Measurements from ENCODE around the gene RNF157.

The RNF157 gene

GRCh38 chr17:76138896-76139752, 101.2 kb downstream of the RNF157 start:
- DNase-seq = no peak

GRCh38 chr17:76138234-76138895, 101.9 kb downstream of the RNF157 start:
- peak; percentile 63 for DNase-seq

GRCh38 chr17:76137351-76138233, 102.7 kb downstream of the RNF157 start:
- no peak for DNase-seq

DNA sequence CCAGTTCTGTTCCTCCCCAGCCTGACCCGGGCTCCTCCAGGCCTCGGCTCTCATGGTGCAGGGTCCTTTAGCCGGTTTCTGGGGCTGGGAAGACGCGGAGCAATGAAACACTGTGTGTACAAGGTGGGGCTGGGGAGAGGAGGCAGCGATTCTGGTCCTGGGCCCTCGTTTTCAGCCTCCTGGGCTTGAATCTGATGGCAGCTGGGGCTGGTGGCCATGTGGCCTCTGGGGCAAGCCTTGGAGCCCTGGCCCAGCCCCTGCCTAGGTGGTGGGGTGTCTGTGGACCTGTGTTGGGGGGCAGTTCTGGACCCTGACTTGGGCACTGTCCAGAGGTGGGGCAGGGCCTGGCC, 103.3 kb downstream of the RNF157 start:
- no peak for DNase-seq

DNA sequence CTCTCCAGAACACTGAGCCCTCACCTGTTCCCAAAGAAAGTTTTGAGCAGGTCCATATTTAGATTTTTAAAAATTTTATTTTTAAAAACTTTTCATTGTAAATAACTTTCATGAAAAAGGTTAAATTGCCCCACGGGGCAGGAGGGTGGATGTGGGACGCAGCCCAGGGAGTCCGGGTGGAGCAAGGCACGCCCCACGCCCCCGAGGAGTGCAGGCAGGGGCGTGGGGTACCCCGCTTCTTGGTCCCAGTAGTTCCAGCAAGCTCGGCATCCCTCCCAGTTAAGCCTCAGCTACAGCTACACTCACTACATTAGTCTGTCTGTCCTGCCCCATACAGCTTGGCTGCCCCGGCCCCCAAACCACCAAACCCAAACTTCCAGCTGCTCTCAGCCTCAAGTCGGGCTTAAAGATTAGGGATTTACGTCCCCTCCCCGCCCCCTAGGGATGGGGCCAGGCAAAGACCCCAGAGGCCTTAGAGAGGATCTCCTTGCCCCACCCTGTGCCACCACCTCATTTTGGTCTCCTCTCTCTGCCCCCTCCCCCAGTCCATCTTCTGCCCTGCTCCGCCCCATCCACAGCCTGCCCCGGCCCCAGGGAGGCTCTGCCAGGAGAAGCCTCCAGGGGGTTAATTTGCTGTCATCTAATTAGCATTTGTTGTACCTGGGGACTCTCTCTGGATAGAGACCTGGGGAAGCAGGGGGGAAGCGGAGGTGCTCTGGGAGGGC, 103.9 kb downstream of the RNF157 start:
- DNase-seq = no peak

DNA sequence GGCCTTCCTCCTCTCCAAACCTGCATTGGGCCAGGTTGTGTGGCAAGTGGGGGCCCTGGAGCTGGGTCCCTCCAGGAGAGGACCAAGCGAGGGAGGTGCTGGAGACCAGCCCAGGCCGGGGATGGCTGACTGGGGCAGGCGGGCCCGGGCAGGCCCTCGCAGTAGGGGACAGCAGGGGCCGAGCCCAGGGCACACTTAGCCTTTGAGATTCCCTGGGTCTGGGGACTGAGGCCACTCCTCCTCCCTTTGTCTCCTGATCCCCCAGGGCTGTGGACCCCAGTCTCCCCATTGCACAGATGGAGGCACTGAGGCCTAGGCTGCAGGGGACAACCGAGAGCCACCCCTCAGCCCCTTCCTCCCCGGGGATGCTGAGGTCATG, 104.5 kb downstream of the RNF157 start:
- DNase-seq = no peak

DNA sequence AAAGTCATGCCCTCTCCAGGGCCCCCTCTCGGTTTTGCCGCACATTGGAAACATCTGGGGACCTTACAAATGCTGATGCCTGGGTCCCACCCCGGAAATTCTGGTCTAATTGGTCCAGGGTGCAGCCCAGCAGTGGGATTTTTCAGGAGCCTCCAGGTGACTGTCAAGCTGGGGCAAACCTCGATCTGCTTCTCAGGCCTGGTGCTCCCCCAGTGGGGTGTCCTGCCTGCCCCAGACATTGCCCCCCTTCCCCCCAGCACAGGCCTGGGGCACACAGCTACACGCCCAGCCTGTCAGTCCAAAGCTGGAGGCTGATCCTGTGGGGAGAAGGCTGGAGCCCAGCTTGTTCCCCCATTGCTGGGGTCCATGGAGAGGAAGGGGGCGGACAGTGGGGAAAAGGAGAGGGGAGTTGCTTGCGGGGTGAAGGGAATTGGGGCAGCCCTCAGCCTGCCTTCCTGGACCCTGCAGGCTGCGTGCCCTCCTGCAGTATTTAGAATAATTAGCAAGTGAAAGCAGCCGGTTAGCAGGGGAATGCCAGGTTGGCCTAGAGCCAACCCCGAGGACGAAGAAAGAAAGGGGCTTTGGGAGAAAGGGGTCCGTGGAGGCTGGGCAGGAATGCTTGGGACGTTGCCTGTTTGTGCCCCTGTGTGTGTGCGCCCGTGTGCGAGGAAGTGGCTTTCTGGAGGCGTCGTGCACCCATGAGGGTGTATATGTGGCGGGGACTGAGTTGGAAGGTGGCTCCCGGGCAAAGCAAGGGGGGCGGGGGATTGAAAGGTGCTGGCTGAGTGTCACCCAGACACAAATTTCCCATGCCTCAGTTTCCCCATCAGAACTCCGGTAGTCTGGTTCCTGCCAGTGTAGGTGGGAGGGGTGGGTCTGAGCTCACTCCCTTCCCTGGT, 105.1 kb downstream of the RNF157 start:
- no peak for DNase-seq

- no peak for DNase-seq
Observed at GRCh38 chr17:76132574-76133338, 107.5 kb downstream of the RNF157 start.

- no peak for DNase-seq
Observed at GRCh38 chr17:76131692-76132573, 108.4 kb downstream of the RNF157 start.

DNA sequence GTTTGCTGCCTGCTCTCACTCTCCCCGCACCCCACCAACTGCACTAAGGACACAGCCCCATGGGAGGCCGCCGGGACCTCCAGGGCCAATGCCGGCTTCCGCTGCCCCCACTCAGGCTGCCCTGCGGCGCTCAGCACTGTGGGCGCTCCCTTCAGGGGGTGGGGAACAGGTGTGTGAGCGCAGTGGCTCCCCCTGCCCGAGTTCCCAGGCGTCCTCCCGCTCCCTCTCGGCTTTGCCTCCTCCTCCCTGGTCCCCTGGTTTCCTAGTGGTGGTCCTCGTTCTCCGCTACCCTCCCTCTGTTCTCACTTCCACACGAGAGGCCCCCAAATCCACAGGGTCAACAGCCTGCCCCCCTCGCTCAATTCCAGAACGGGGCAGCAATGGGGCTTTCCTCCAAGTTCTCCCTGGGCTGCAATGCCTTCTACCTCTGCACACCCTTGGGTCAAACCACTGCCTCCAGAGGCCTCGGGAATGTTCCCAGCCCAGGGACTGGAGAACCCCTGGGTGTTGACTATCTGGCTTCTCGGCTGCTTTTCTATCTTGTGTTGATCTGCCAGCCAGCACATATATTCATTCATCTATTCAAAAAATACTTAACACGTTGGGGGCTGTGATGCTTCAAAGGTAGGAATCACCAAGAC, 109.1 kb downstream of the RNF157 start:
- no peak for DNase-seq

- no peak for DNase-seq
Observed at GRCh38 chr17:76130473-76130872, 109.8 kb downstream of the RNF157 start.

DNA sequence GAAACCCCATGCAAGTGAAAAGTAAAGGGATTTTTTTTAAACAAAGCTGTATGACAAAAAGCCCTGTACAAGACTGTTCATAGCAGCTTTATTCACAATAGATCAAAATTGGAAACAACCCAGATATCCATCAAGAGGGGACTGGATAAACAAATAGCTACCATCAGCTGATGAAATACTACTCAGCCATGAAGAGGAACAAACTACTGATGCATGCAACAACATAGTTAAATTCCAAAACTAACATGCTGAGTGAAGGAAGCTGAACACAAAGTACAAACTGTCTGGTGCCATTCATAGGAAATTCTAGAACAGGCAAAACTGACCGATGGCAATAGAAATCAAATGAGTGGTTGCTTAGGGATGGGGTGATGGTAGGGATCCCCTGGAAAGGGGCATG, 114.4 kb downstream of the RNF157 start:
- DNase-seq = no peak

DNA sequence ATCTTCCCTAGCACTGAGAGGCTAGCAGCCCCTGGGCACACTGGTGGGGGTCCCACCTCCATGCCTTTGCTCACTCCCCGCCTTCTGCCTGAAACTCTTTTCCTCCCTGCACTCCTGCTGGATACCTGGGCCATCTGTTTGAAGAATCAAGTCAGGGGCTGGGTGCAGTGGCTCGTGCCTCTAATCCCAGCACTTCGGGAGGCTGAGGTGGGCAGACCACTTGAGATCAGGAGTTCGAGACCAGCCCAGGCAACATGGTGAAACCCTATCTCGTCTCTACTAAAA, 115.0 kb downstream of the RNF157 start:
- DNase-seq = no peak

- DNase-seq = no peak
Observed at GRCh38 chr17:76124582-76125390, 115.5 kb downstream of the RNF157 start.

DNA sequence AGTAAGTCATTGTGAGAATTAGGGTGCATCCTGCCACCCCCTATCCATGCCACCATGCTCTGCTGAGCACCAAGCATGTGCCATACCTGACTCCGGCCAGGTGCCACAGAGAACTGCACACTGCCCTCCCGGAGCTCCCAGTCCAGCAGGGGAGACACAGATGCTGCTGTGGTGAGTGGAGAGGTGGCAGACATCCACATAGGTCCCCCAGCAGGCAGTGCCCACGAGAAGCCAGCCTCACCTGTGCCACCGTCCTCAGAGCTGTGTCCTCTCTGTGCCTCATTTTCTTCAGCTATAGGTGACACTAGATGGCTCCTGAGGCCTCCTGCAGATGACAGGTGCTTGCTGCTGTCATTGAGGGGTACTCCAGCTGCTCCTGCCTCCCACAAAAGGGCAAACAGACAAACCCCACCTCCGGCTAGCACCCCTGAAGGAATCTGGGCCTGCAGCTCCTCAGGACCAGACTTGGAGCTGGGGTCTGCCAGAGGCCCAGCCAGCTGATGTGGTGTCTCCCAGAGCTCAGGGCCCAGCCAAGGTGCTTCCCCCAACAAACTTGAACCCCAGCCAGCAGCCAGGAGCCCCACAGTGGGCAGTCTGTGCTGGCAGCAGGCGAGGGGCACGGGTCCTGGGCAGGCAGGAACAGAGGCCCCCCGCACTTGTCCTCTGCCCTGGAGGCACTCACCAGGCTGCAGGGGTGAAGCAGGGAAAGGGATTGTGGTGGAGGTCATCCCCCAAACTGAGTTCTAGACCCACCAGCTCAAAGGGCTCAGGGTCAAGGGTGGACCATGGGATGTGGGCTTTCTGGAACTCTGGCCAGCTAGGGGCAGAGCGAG, 116.3 kb downstream of the RNF157 start:
- DNase-seq = no peak

GRCh38 chr17:76123191-76123499, 117.1 kb downstream of the RNF157 start:
- DNase-seq = no peak

DNA sequence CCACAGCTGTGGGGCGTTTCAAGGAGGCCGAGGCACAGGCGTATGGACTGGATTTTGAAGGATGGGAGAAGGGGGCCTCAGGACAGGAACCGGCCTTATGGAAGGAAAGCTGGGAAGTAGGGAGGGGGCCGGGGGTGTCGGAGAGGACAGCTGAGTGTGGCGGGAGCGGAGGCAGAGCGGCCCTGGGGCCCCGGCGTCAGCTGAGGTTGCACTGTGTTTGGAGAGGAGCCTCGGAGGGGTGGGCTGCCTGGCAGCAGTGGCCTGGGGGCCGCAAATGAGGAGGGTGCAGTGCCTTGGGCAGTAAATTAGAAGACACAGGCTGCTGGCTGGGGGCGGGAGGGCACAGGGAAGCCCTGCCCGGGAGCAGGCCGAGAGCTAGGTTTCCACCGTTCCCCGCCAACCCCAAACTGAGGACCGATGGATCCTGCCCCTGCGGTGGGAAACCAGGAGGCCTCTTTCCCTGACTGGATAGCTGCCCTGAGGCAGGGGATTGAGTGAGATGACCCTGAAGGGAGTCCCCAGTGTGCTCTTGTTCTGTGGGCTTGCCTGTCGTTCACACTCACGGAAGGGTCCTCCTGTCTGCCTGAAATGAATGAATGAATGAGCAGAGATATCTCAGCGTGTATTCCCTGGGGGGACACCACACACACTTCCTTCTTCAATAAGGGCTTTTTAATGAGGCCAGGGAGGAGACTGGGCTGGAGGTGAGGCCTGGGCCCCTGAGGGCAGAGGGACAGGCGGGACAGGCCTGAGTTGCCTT, 117.7 kb downstream of the RNF157 start:
- no peak for DNase-seq

All from midbrain (tissue), 1 donor.